SU-DHL-6 (cell line): Measurements from ENCODE around the gene PPP2R1A.

Source experiments
- CTCF ChIP-seq: fragments of 200-600 bp; sonication (generic); IDR thresholded peaks from one replicate; pipeline ENCODE4 v1.5.1; 2017; ENCODE audit warnings: antibody characterized with exemption, mild to moderate bottlenecking, low read length, moderate library complexity; ENCODE audit not compliant: insufficient read depth, poor library complexity, severe bottlenecking
- EZH2phosphoT487 ChIP-seq: fragments of 200-600 bp; sonication (generic), shearing (Covaris generic); conservative IDR thresholded peaks from 2 replicates; pipeline ENCODE4 v1.6.1; 2018; ENCODE audit warnings: mild to moderate bottlenecking, antibody characterized with exemption, low read length, moderate library complexity, mixed read lengths

GRCh38 chr19:52230685-52231084 is 40.8 kb downstream of the PPP2R1A start:
- no peak for TF ChIP-seq CTCF
- no peak for TF ChIP-seq EZH2phosphoT487
